LNCaP clone FGC (cell line): ENCODE data around the gene ST6GALNAC6.
A peak's percentile ranks its signal among the peaks of the same experiment; 100 is the strongest.

Source experiments
- DNase-seq: peaks from one replicate; pipeline ENCODE4 v3.0.0-alpha.2; 2011; ENCODE audit warnings: low read depth
- H3K4me3 ChIP-seq: 2 replicates; pipeline ENCODE4 v1.5.1; 2011; ENCODE audit warnings: mild to moderate bottlenecking, low read depth, low read length, control low read depth
- CTCF ChIP-seq: IDR thresholded peaks from 2 replicates; pipeline ENCODE4 v1.5.1; 2012; ENCODE audit warnings: mild to moderate bottlenecking; ENCODE audit not compliant: control insufficient read depth, insufficient read depth; ENCODE audit errors: extremely low read depth

ST6GALNAC6 gene

GRCh38 chr9:127915801-127916719 lies 16.7 kb upstream of the ST6GALNAC6 start:
- TF ChIP-seq CTCF, result no peak
- DNase-seq, result no peak
- H3K4me3 ChIP-seq, result peak overlapping the region; percentile 67

GRCh38 chr9:127915325-127915752 lies 15.9 kb upstream of the ST6GALNAC6 start:
- DNase-seq, result no peak
- no peak overlapping the region for H3K4me3 ChIP-seq
- TF ChIP-seq CTCF, result no peak

GRCh38 chr9:127913682-127914081 lies 14.3 kb upstream of the ST6GALNAC6 start:
- H3K4me3 ChIP-seq, result no peak overlapping the region
- DNase-seq, result no peak
- TF ChIP-seq CTCF, result no peak

- H3K4me3 ChIP-seq, result no peak overlapping the region
- peak; percentile 90 for DNase-seq
- TF ChIP-seq CTCF, result no peak
Observed at GRCh38 chr9:127912882-127913281, 13.5 kb upstream of the ST6GALNAC6 start.

GRCh38 chr9:127912296-127912695 lies 12.9 kb upstream of the ST6GALNAC6 start:
- no peak overlapping the region for H3K4me3 ChIP-seq
- TF ChIP-seq CTCF, result no peak
- DNase-seq, result no peak

GRCh38 chr9:127910613-127911205 lies 11.3 kb upstream of the ST6GALNAC6 start:
- peak; percentile 72 for TF ChIP-seq CTCF
- H3K4me3 ChIP-seq, result no peak overlapping the region
- no peak for DNase-seq
